HEK293T (cell line): ENCODE results near the gene CDHR2.

ENCODE experiments used
- BHLHE40 ChIP-seq: fragments of 450-650 bp; IDR thresholded peaks from 2 replicates; pipeline ENCODE4 v1.6.1; 2016; ENCODE audit warnings: mild to moderate bottlenecking, moderate library complexity, borderline replicate concordance
- PKNOX1 ChIP-seq: fragments of 450-650 bp; IDR thresholded peaks from 2 replicates; pipeline ENCODE4 v1.6.1; 2016
- SP1 ChIP-seq: fragments of 450-650 bp; IDR thresholded peaks from 2 replicates; pipeline ENCODE4 v1.6.1; 2017
- SUZ12 ChIP-seq: fragments of 450-650 bp; IDR thresholded peaks from 2 replicates; pipeline ENCODE4 v1.6.1; 2016; ENCODE audit warnings: mild to moderate bottlenecking

- TF ChIP-seq BHLHE40 (no peak), PKNOX1 (no peak), SP1 (no peak), SUZ12 (no peak)
Measured at GRCh38 chr5:176545737-176546509, 3.2 kb upstream of the CDHR2 start.
